ENCODE data around the gene ITGA8.

The ITGA8 gene

DNA sequence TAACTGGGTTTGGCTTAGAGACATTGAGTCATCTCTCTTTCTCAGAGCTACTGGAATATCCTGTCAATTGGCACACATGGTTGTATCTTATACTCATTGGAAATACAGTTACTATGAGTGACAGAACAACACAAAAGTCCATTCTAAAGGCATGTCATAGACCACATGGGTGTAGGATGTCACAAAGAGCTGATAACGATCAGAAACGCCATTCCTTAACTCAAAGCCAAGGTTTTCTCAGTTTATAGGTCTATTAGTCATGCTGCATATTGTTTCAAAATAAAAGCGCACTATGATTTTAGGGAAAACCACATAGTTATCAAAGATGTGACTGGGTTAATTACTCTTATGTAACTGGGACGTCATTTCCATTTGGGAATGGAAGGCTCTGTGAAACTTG is 201.5 kb downstream of the ITGA8 start:
- no peaks in the 10 kb centered on the region; the same call in 1 of the 2 replicates for H3K4me1 ChIP-seq (ENCODE audit: low read length)
- H3K36me3 ChIP-seq (replicated peaks; ENCODE audit: low read depth, low read length): no peaks in the 10 kb centered on the region
- TF ChIP-seq EZH2phosphoT487 (IDR thresholded peaks at IDR 0.05; ENCODE audit: low read depth): no peak
- TF ChIP-seq, protein P1, sequence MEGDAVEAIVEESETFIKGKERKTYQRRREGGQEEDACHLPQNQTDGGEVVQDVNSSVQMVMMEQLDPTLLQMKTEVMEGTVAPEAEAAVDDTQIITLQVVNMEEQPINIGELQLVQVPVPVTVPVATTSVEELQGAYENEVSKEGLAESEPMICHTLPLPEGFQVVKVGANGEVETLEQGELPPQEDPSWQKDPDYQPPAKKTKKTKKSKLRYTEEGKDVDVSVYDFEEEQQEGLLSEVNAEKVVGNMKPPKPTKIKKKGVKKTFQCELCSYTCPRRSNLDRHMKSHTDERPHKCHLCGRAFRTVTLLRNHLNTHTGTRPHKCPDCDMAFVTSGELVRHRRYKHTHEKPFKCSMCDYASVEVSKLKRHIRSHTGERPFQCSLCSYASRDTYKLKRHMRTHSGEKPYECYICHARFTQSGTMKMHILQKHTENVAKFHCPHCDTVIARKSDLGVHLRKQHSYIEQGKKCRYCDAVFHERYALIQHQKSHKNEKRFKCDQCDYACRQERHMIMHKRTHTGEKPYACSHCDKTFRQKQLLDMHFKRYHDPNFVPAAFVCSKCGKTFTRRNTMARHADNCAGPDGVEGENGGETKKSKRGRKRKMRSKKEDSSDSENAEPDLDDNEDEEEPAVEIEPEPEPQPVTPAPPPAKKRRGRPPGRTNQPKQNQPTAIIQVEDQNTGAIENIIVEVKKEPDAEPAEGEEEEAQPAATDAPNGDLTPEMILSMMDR (IDR thresholded peaks at IDR 0.05; ENCODE audit: low read depth, low read length): no peak
- H3K27ac ChIP-seq (ENCODE audit: low read length): no peak overlapping the region
- no peak overlapping the region for H3K9ac ChIP-seq (ENCODE audit: low read length)
- H4K20me1 ChIP-seq (ENCODE audit: insufficient read depth, low read length): no peaks in the 10 kb centered on the region
- H2AFZ ChIP-seq (ENCODE audit: low read depth, low read length): no peak overlapping the region
- no peaks in the 10 kb centered on the region for H3K79me2 ChIP-seq (ENCODE audit: low read length)
- no peak overlapping the region for H3K4me2 ChIP-seq (ENCODE audit: low read length)
- H3K9me3 ChIP-seq (ENCODE audit: insufficient read depth, low read length): no peaks in the 10 kb centered on the region
- no peaks in the 10 kb centered on the region for H3K27me3 ChIP-seq (ENCODE audit: low read depth, low read length)
- H3K4me3 ChIP-seq (ENCODE audit: low read length): no peak overlapping the region

DNA sequence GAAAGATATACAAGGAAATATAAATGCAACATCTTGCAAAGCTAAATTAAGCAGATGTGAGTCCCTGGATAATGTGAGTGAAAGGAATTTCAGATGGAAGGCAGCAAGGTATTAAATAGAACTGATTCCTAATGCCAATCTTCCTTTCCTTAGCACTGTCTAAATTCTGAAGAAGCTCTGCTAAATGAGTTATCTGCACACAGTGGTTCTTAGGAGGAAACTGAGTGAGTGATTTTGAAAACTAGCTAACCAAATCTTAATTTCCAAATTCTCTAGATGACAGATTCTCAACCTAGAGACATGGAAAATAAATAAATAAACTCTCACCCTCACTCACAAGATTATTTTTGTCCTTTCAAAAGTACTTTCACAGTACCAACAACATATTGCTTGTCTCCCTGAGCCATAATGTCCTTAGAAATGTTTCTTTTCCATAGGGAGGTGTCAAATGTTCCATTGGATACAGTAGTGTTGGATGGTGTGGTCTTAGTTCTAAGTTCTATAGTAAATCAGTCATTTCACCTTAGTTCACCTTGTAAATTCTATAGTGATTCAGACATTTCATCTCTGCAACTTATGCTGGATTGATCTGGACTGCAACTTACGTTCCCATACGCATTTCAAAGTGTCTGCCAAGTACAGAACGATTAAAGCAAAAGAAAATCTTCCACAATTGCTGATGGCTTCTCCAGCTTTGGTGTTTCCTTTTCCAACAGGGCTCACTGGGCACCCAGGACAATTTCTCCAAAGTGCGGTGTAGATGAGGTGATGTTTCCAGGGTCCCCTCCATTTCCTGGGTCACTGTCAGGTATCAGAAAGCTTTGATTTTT is 203.3 kb downstream of the ITGA8 start:
- Histone ChIP-seq H3K4me1 (ENCODE audit: low read length) (no peaks in the 10 kb centered on the region), H4K20me1 (ENCODE audit: insufficient read depth, low read length) (no peaks in the 10 kb centered on the region), H3K79me2 (ENCODE audit: low read length) (no peaks in the 10 kb centered on the region), H2AFZ (ENCODE audit: low read depth, low read length) (no peak overlapping the region), H3K36me3 (replicated peaks; ENCODE audit: low read depth, low read length) (no peaks in the 10 kb centered on the region), H3K4me3 (ENCODE audit: low read length) (no peak overlapping the region), H3K27me3 (ENCODE audit: low read depth, low read length) (no peaks in the 10 kb centered on the region), H3K9me3 (ENCODE audit: insufficient read depth, low read length) (no peaks in the 10 kb centered on the region), H3K27ac (ENCODE audit: low read length) (no peak overlapping the region), H3K9ac (ENCODE audit: low read length) (no peak overlapping the region), H3K4me2 (ENCODE audit: low read length) (no peak overlapping the region)
- no peak for TF ChIP-seq EZH2phosphoT487 (IDR thresholded peaks at IDR 0.05; ENCODE audit: low read depth)
- TF ChIP-seq, protein P1 (IDR thresholded peaks at IDR 0.05; ENCODE audit: low read depth, low read length): no peak

DNA sequence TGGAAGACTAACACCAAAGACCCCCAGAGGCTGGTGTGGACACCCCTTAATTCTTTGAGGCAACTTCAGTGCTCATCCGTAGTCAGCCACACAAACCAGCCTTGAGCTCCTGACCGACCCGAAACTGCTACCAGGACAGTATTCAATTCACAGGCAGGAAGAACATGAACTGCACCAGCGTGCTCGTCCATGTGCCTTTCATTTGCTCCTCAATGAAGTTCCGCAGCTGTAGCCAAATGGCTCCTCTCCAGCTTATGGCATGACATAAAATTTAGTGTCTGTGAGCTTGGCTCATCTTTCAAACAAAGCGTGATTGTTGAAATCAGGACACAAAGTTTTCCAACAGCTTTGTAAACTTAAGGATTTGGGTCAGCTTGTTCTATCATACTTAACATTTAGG is 204.5 kb downstream of the ITGA8 start:
- Histone ChIP-seq H3K79me2 (ENCODE audit: low read length) (no peaks in the 10 kb centered on the region), H3K36me3 (replicated peaks; ENCODE audit: low read depth, low read length) (no peaks in the 10 kb centered on the region), H3K4me3 (ENCODE audit: low read length) (no peak overlapping the region), H3K27ac (ENCODE audit: low read length) (no peak overlapping the region), H4K20me1 (ENCODE audit: insufficient read depth, low read length) (no peaks in the 10 kb centered on the region), H3K4me2 (ENCODE audit: low read length) (no peak overlapping the region), H3K4me1 (ENCODE audit: low read length) (no peaks in the 10 kb centered on the region), H3K9me3 (ENCODE audit: insufficient read depth, low read length) (no peaks in the 10 kb centered on the region), H2AFZ (ENCODE audit: low read depth, low read length) (no peak overlapping the region), H3K9ac (ENCODE audit: low read length) (no peak overlapping the region), H3K27me3 (ENCODE audit: low read depth, low read length) (no peaks in the 10 kb centered on the region)
- TF ChIP-seq, protein P1 (IDR thresholded peaks at IDR 0.05; ENCODE audit: low read depth, low read length): no peak
- TF ChIP-seq EZH2phosphoT487 (IDR thresholded peaks at IDR 0.05; ENCODE audit: low read depth): no peak

DNA sequence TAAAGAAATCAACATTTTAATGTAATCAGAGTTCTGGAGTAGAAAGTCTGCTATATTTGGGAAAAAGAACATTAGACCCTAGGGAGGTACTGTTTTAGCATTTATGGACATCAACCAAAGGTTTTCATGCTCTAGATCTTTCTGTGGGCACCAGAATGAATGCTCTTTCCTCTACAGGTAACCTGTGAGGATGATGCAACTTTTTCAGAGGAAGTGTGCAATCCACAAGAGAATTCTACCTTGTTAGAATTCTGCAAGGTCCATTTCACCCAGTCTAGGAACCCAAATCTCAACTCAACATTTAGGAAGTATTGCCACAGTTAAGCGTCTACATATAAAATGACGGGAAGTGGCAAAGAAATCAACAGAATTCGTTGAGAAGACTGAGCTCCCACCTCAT is 208.8 kb downstream of the ITGA8 start:
- Histone ChIP-seq H3K27me3 (ENCODE audit: low read depth, low read length) (no peaks in the 10 kb centered on the region), H3K4me2 (ENCODE audit: low read length) (no peak overlapping the region), H2AFZ (ENCODE audit: low read depth, low read length) (no peak overlapping the region), H3K4me3 (ENCODE audit: low read length) (no peak overlapping the region), H3K36me3 (replicated peaks; ENCODE audit: low read depth, low read length) (no peaks in the 10 kb centered on the region), H3K9me3 (ENCODE audit: insufficient read depth, low read length) (no peaks in the 10 kb centered on the region), H3K4me1 (ENCODE audit: low read length) (no peaks in the 10 kb centered on the region), H4K20me1 (ENCODE audit: insufficient read depth, low read length) (no peaks in the 10 kb centered on the region), H3K9ac (ENCODE audit: low read length) (no peak overlapping the region), H3K79me2 (ENCODE audit: low read length) (no peaks in the 10 kb centered on the region), H3K27ac (ENCODE audit: low read length) (no peak overlapping the region)
- TF ChIP-seq, protein P1 (IDR thresholded peaks at IDR 0.05; ENCODE audit: low read depth, low read length): no peak
- no peak for TF ChIP-seq EZH2phosphoT487 (IDR thresholded peaks at IDR 0.05; ENCODE audit: low read depth)
